ENCODE measurements around the gene EXO5. TPM values are rescaled to one million over a fixed set of nuclear protein-coding genes. Genes with fewer than 3 reads are reported as not detected.

EXO5 gene
- total and polyA plus RNA-seq, 2 of the 13 experiments (the other 11 are each of a cell fraction or from before 2014, with no cell fraction given) = 9.9 to 20.5 TPM

- TF ChIP-seq, protein P1, sequence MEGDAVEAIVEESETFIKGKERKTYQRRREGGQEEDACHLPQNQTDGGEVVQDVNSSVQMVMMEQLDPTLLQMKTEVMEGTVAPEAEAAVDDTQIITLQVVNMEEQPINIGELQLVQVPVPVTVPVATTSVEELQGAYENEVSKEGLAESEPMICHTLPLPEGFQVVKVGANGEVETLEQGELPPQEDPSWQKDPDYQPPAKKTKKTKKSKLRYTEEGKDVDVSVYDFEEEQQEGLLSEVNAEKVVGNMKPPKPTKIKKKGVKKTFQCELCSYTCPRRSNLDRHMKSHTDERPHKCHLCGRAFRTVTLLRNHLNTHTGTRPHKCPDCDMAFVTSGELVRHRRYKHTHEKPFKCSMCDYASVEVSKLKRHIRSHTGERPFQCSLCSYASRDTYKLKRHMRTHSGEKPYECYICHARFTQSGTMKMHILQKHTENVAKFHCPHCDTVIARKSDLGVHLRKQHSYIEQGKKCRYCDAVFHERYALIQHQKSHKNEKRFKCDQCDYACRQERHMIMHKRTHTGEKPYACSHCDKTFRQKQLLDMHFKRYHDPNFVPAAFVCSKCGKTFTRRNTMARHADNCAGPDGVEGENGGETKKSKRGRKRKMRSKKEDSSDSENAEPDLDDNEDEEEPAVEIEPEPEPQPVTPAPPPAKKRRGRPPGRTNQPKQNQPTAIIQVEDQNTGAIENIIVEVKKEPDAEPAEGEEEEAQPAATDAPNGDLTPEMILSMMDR (CRISPR knock-in tag; IDR thresholded peaks at IDR 0.05) = no peak; the same call in 1 of the 2 replicates
- TF ChIP-seq ZNF773 (CRISPR knock-in tag; IDR thresholded peaks at IDR 0.05; ENCODE audit: borderline replicate concordance) (no peak), SRSF4 (IDR thresholded peaks at IDR 0.05; ENCODE audit: low read depth, low read length, poor library complexity, severe bottlenecking) (no peak), NBN (conservative IDR thresholded peaks at IDR 0.05) (no peak), ZNF777 (CRISPR knock-in tag; IDR thresholded peaks at IDR 0.05) (peak; percentile 73), ZFY (CRISPR knock-in tag; IDR thresholded peaks at IDR 0.05) (peak; percentile 93), ZSCAN30 (CRISPR knock-in tag; IDR thresholded peaks at IDR 0.05) (no peak), ZNF563 (CRISPR knock-in tag; IDR thresholded peaks at IDR 0.05) (peak; percentile 94), ZNF605 (CRISPR knock-in tag; IDR thresholded peaks at IDR 0.05) (no peak), EP300 (IDR thresholded peaks at IDR 0.05; ENCODE audit: low read depth in 2 of 2, low read length in 2 of 2) (no peak), EP300 (CRISPR knock-in tag; IDR thresholded peaks at IDR 0.05; ENCODE audit: borderline replicate concordance) (no peak), ZNF329 (CRISPR knock-in tag; IDR thresholded peaks at IDR 0.05; ENCODE audit: low read depth) (no peak), DMTF1 (CRISPR knock-in tag; IDR thresholded peaks at IDR 0.05) (no peak), CHCHD3 (CRISPR knock-in tag; IDR thresholded peaks at IDR 0.05) (no peak), ZNF326 (CRISPR knock-in tag; IDR thresholded peaks at IDR 0.05; ENCODE audit: borderline replicate concordance) (no peak), ZFP36L2 (CRISPR knock-in tag; IDR thresholded peaks at IDR 0.05) (no peak), ZKSCAN5 (CRISPR knock-in tag; IDR thresholded peaks at IDR 0.05) (no peak), KDM6A (CRISPR knock-in tag; IDR thresholded peaks at IDR 0.05; ENCODE audit: low read depth) (no peak), ZNF354B (CRISPR knock-in tag; IDR thresholded peaks at IDR 0.05) (no peak), ZNF546 (CRISPR knock-in tag; conservative IDR thresholded peaks at IDR 0.05) (0 out of 2 replicates have a peak, but pooled peaks have one; percentile 71)
- TF ChIP-seq, protein P2, sequence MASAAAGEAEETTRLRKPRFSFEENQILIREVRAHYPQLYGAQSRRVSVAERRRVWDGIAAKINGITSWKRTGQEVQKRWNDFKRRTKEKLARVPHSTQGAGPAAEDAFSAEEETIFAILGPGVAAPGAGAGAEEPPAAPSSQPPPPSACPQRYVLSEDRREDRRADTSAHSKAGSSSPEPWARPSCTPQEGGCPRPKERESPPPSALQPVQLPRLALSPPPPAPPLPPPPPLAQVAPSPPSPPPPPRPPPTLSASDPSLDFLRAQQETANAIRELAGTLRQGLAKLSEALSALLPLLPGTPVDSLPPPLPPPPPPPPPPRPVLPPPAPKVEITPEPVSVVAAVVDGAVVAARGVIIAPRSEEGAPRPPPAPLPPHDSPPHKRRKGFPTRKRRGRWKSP (CRISPR knock-in tag; IDR thresholded peaks at IDR 0.05) = 0 out of 2 replicates have a peak, but pooled peaks have one; percentile 10
- TF ChIP-seq, protein P3, sequence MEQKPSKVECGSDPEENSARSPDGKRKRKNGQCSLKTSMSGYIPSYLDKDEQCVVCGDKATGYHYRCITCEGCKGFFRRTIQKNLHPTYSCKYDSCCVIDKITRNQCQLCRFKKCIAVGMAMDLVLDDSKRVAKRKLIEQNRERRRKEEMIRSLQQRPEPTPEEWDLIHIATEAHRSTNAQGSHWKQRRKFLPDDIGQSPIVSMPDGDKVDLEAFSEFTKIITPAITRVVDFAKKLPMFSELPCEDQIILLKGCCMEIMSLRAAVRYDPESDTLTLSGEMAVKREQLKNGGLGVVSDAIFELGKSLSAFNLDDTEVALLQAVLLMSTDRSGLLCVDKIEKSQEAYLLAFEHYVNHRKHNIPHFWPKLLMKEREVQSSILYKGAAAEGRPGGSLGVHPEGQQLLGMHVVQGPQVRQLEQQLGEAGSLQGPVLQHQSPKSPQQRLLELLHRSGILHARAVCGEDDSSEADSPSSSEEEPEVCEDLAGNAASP (CRISPR knock-in tag; IDR thresholded peaks at IDR 0.05; ENCODE audit: borderline replicate concordance) = no peak
- TF ChIP-seq, protein P4, sequence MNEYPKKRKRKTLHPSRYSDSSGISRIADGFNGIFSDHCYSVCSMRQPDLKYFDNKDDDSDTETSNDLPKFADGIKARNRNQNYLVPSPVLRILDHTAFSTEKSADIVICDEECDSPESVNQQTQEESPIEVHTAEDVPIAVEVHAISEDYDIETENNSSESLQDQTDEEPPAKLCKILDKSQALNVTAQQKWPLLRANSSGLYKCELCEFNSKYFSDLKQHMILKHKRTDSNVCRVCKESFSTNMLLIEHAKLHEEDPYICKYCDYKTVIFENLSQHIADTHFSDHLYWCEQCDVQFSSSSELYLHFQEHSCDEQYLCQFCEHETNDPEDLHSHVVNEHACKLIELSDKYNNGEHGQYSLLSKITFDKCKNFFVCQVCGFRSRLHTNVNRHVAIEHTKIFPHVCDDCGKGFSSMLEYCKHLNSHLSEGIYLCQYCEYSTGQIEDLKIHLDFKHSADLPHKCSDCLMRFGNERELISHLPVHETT (CRISPR knock-in tag; conservative IDR thresholded peaks at IDR 0.05) = no peak
Measured at GRCh38 chr1:40476924-40477677, 31.5 kb upstream of the EXO5 start, which contains the start of gene ZFP69 (continued).
